Naive thymus-derived CD4-positive, alpha-beta T cell (primary cell): ENCODE data around the gene PAX8. TPM values are rescaled to one million over a fixed set of nuclear protein-coding genes. Genes with fewer than 3 reads are reported as not detected.
A peak's percentile ranks its signal among the peaks of the same experiment; 100 is the strongest.
"Not testable (repeated sequence)": the region's sequence is repeated elsewhere in the genome, so short reads cannot be mapped to it uniquely, and the experiment has no call there.

Source experiments
- ATAC-seq: fragments of 150-1000 bp; cut with Tn5 transposase; 2 replicates; pipeline ENCODE4 v1.10.0; 2021; ENCODE audit warnings: mild to moderate bottlenecking, moderate library complexity
- CTCF ChIA-PET: fragments of 350-600 bp; sonication (Branson Sonifier 250); formaldehyde crosslinking; loops from one replicate; lab custom pipeline; 2021; ENCODE audit warnings: antibody characterized with exemption; lab: Charles Lee
- POLR2A ChIA-PET: fragments of 350-600 bp; sonication (Branson Sonifier 250); formaldehyde crosslinking; loops from one replicate; lab custom pipeline; 2021; ENCODE audit warnings: antibody characterized with exemption, inconsistent platforms; lab: Charles Lee
- DNase-seq, 9 donors: peaks; one replicate each; pipeline versions ENCODE4 v3.0.0 to v3.0.0-alpha.2; 2020 to 2022; ENCODE audit warnings: mixed read lengths in 1 of 9
- H3K27ac ChIP-seq: one replicate; pipeline ENCODE4 v1.7.0; 2013; ENCODE audit warnings: mild to moderate bottlenecking, low read depth, low read length, moderate library complexity
- H3K27me3 ChIP-seq, 2 donors: one replicate each; pipeline ENCODE4 v1.7.0; 2013; ENCODE audit warnings: low read length in 2 of 2, mild to moderate bottlenecking in 2 of 2, moderate library complexity in 2 of 2; ENCODE audit not compliant: control insufficient read depth in 2 of 2, insufficient read depth in 2 of 2
- H3K36me3 ChIP-seq, 3 experiments: 1 replicate in 2 of 3; 2 replicates in 1 of 3; pipeline ENCODE4 v1.7.0; 2013; ENCODE audit warnings: low read length in 3 of 3, mild to moderate bottlenecking in 3 of 3, moderate library complexity in 1 of 3; ENCODE audit not compliant: insufficient read depth in 3 of 3, control insufficient read depth in 2 of 3
- H3K4me1 ChIP-seq, 2 donors: one replicate each; pipeline ENCODE4 v1.7.0; 2013; ENCODE audit warnings: low read length in 2 of 2, mild to moderate bottlenecking in 2 of 2, moderate library complexity in 1 of 2; ENCODE audit not compliant: control insufficient read depth in 2 of 2, insufficient read depth in 2 of 2
- H3K4me3 ChIP-seq: 2 replicates; pipeline ENCODE4 v1.7.0; 2013; ENCODE audit warnings: mild to moderate bottlenecking, low read length
- H3K9me3 ChIP-seq, 3 experiments: 1 replicate in 2 of 3; 2 replicates in 1 of 3; pipeline ENCODE4 v1.7.0; 2013; ENCODE audit warnings: low read length in 3 of 3; ENCODE audit not compliant: control insufficient read depth in 2 of 3
- H3K27ac Mint-ChIP-seq, 9 donors: one replicate each; pipeline ENCODE4 v1.8.0; 2020 to 2022; ENCODE audit warnings: mixed read lengths in 9 of 9, mild to moderate bottlenecking in 8 of 9, moderate library complexity in 5 of 9, inconsistent platforms in 2 of 9
- H3K27me3 Mint-ChIP-seq, 5 donors: one replicate each; pipeline ENCODE4 v1.8.0; 2021 to 2022; ENCODE audit warnings: mixed read lengths in 5 of 5, mild to moderate bottlenecking in 1 of 5
- H3K36me3 Mint-ChIP-seq, 5 donors: one replicate each; pipeline ENCODE4 v1.8.0; 2020 to 2022; ENCODE audit warnings: mixed read lengths in 5 of 5, mild to moderate bottlenecking in 3 of 5, inconsistent platforms in 1 of 5
- H3K4me1 Mint-ChIP-seq, 7 donors: one replicate each; pipeline ENCODE4 v1.8.0; 2020 to 2022; ENCODE audit warnings: mixed read lengths in 7 of 7, mild to moderate bottlenecking in 3 of 7, inconsistent platforms in 1 of 7
- H3K4me3 Mint-ChIP-seq, 10 donors: one replicate each; pipeline ENCODE4 v1.8.0; 2020 to 2022; ENCODE audit warnings: mild to moderate bottlenecking in 10 of 10, mixed read lengths in 10 of 10, moderate library complexity in 6 of 10, inconsistent platforms in 2 of 10
- H3K9me3 Mint-ChIP-seq, 11 donors: one replicate each; pipeline ENCODE4 v1.8.0; 2020 to 2022; ENCODE audit warnings: mixed read lengths in 11 of 11, mild to moderate bottlenecking in 4 of 11, inconsistent platforms in 1 of 11, moderate library complexity in 1 of 11
- intact Hi-C, 2 donors: fragments of 100-400 bp; cut with micrococcal nuclease; formaldehyde crosslinking; loops; one replicate each; pipeline ENCODE4 v1.15.1; 2023
- polyA plus RNA-seq, 2 donors: library from polyadenylated mRNA; unstranded; fragments of 300-500 nt; fragmentation: Illumina TruSeq; gene quantifications; one replicate each; pipeline ENCODE4 v1.2.3, GENCODE V29; 2021
- total RNA-seq, 6 experiments: library from RNA in 5 of 6; stranded (reverse) in 5 of 6; gene quantifications; 1 replicate in 5 of 6; 2 replicates in 1 of 6; pipeline ENCODE4 v1.2.3 and lab custom pipeline; 2021 to 2026

Gene PAX8
- total and polyA plus RNA-seq, 7 experiments from 2014 or later: 0.09 to 1.5 (median 1.2) TPM

- intact Hi-C loops: no loop called here
- ChIA-PET CTCF (interaction anchor here (0.7 kb wide), 1 partner anchor 465 kb away, joined by 3 read pairs; no protein-coding TSS in a partner anchor), POLR2A (no interaction called here)
- ATAC-seq (no peak), DNase-seq (no peak)
- Mint-ChIP-seq H3K36me3 (no peaks in the 10 kb centered on the region), H3K27me3 (peaks cover 0 to 35% (median 0%) of the 10 kb centered on the region in 5 donors), H3K9me3 (peaks cover 0 to 2% (median 0%) of the 10 kb centered on the region in 11 donors), H3K27ac (peak overlapping the region in 2 of 9 donors; percentile 3 to 29), H3K4me1 (peaks cover 0 to 7% (median 2%) of the 10 kb centered on the region in 7 donors), H3K4me3 (no peak overlapping the region)
- Histone ChIP-seq H3K4me1 (no peaks in the 10 kb centered on the region), H3K4me3 (no peak overlapping the region), H3K9me3 (no peaks in the 10 kb centered on the region), H3K36me3 (no peaks in the 10 kb centered on the region), H3K27me3 (no peaks in the 10 kb centered on the region), H3K27ac (no peak overlapping the region)
These were observed 19.5 kb upstream of the PAX8 start for GRCh38 chr2:113298176-113298575.

GRCh38 chr2:113297590-113297989 lies 18.9 kb upstream of the PAX8 start:
- CTCF ChIA-PET: interaction anchor here (0.7 to 1.5 kb wide), 2 partner anchors 49 to 464 kb away, joined by 3 to 5 read pairs; no protein-coding TSS in a partner anchor
- H3K27ac ChIP-seq, H3K27me3 ChIP-seq, intact Hi-C loops, H3K36me3 Mint-ChIP-seq, H3K9me3 ChIP-seq, H3K4me1 ChIP-seq, POLR2A ChIA-PET, H3K4me3 ChIP-seq, H3K9me3 Mint-ChIP-seq, H3K36me3 ChIP-seq, H3K4me1 Mint-ChIP-seq: not testable (repeated sequence)
- Mint-ChIP-seq H3K4me3 (peak overlapping the region in 1 of 10 donors; percentile 18), H3K27me3 (peaks cover 0 to 41% (median 0%) of the 10 kb centered on the region in 5 donors), H3K27ac (peak overlapping the region in 3 of 9 donors; percentile 3 to 74 (median 29))
- ATAC-seq: peak; percentile 73
- peak in 3 of 9 donors; percentile 19 to 37 (median 28) for DNase-seq

- Histone ChIP-seq H3K27ac (no peak overlapping the region), H3K27me3 (no peaks in the 10 kb centered on the region), H3K9me3 (no peaks in the 10 kb centered on the region), H3K4me3 (no peak overlapping the region), H3K4me1 (no peaks in the 10 kb centered on the region), H3K36me3 (no peaks in the 10 kb centered on the region)
- CTCF ChIA-PET: no interaction called here
- ATAC-seq (no peak), DNase-seq (no peak)
- intact Hi-C loops: no loop called here
- Mint-ChIP-seq H3K36me3 (no peaks in the 10 kb centered on the region), H3K27ac (no peak overlapping the region), H3K4me1 (peaks cover 0 to 5% (median 0%) of the 10 kb centered on the region in 7 donors), H3K9me3 (no peaks in the 10 kb centered on the region), H3K4me3 (no peak overlapping the region), H3K27me3 (peaks cover 0 to 65% (median 4%) of the 10 kb centered on the region in 5 donors)
- POLR2A ChIA-PET: no interaction called here
These were observed 12.5 kb upstream of the PAX8 start for GRCh38 chr2:113291191-113291590.

- H3K4me3 ChIP-seq, POLR2A ChIA-PET, H3K4me3 Mint-ChIP-seq, H3K27ac Mint-ChIP-seq, DNase-seq, H3K4me1 ChIP-seq, H3K36me3 ChIP-seq, H3K9me3 Mint-ChIP-seq, H3K36me3 Mint-ChIP-seq, H3K9me3 ChIP-seq, ATAC-seq, H3K27ac ChIP-seq, CTCF ChIA-PET, H3K27me3 ChIP-seq, intact Hi-C loops, H3K4me1 Mint-ChIP-seq: not testable (repeated sequence)
- peaks cover 0 to 56% (median 4%) of the 10 kb centered on the region in 5 donors for H3K27me3 Mint-ChIP-seq
These were observed 10.0 kb upstream of the PAX8 start for GRCh38 chr2:113288674-113289149.

DNA sequence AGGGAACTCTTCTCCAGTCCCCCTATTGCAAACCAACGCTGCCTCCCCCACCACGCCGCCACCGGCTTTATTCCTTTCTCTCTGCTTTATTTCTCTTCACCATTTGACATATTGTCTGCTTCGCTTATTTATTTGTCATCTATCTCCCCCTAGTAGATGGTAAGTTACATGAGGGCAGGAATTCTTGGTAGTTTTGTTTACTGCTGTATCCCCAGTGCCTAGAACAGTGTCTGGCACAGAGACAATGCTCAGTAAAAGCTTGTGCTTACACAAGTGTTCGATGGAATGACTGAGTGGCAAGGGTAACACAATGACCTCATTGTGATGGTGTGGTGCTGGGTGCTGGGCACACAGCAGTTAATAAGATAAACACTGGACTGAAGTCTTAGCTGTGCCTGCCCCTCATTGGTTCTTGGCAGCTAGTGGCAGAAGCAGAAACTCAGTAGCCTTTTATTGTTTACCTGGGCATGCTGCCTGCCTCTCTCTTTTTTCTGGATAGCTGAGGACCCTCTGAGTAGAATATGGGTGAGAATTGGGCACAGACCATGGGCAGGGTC lies 9.5 kb upstream of the PAX8 start:
- H3K4me3 Mint-ChIP-seq, POLR2A ChIA-PET, H3K36me3 ChIP-seq, CTCF ChIA-PET, H3K4me1 ChIP-seq, H3K27ac ChIP-seq, H3K4me1 Mint-ChIP-seq, H3K4me3 ChIP-seq, ATAC-seq, H3K27me3 ChIP-seq, H3K9me3 ChIP-seq, DNase-seq, H3K9me3 Mint-ChIP-seq, H3K36me3 Mint-ChIP-seq, H3K27ac Mint-ChIP-seq, intact Hi-C loops: not testable (repeated sequence)
- H3K27me3 Mint-ChIP-seq: peaks cover 0 to 51% (median 4%) of the 10 kb centered on the region in 5 donors

DNA sequence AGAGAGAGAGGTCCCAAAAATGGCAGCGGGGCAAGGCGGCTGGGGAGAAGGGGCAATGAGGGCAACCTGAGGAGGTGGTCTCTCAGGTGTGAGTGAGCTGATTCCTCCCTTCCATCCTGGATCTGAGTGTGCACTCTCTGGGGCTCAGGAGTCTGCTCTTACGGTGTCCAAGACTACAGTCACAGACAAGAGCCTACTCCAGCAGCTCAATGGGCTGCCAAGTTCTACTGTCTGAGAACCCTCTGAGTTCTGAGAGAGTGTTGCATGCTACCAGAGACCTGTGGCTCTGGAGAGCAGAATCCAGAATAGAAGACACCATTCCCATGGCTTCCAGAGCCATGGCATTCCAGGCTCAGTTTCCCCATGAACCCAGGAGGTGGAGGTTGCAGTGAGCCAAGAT lies 7.1 kb upstream of the PAX8 start:
- intact Hi-C loops: no loop called here
- no peak for ATAC-seq
- Mint-ChIP-seq H3K36me3 (no peaks in the 10 kb centered on the region), H3K27ac (no peak overlapping the region), H3K9me3 (no peaks in the 10 kb centered on the region), H3K4me3 (no peak overlapping the region), H3K27me3 (peaks cover 0 to 48% (median 0%) of the 10 kb centered on the region in 5 donors), H3K4me1 (no peaks in the 10 kb centered on the region)
- H3K27me3 ChIP-seq: no peaks in the 10 kb centered on the region
- no peak overlapping the region for H3K27ac ChIP-seq
- H3K36me3 ChIP-seq: no peaks in the 10 kb centered on the region
- ChIA-PET POLR2A (no interaction called here), CTCF (no interaction called here)
- H3K4me1 ChIP-seq: no peaks in the 10 kb centered on the region
- H3K9me3 ChIP-seq: no peaks in the 10 kb centered on the region
- no peak overlapping the region for H3K4me3 ChIP-seq
- no peak for DNase-seq

GRCh38 chr2:113284999-113285398 lies 6.3 kb upstream of the PAX8 start:
- H3K4me3 Mint-ChIP-seq, H3K4me1 ChIP-seq, H3K27me3 ChIP-seq, H3K9me3 ChIP-seq, ATAC-seq, CTCF ChIA-PET, H3K9me3 Mint-ChIP-seq, H3K36me3 ChIP-seq, H3K36me3 Mint-ChIP-seq, DNase-seq, H3K27ac Mint-ChIP-seq, H3K27ac ChIP-seq, POLR2A ChIA-PET, H3K4me3 ChIP-seq, H3K4me1 Mint-ChIP-seq, intact Hi-C loops: not testable (repeated sequence)
- peaks cover 0 to 54% (median 0%) of the 10 kb centered on the region in 5 donors for H3K27me3 Mint-ChIP-seq
